Panc1 (cell line): Measurements from ENCODE around the gene NIPA2. TPM values are rescaled to one million over a fixed set of nuclear protein-coding genes. Genes with fewer than 3 reads are reported as not detected.

Experiments used
- ATAC-seq: fragments of 200-7000 bp; cut with Tn5 transposase; 2 replicates; pipeline ENCODE4 v1.9.1; 2020; ENCODE audit warnings: mild to moderate bottlenecking, moderate library complexity
- BruUV-seq: library from RNA; stranded (reverse); fragments of 400-500 nt; replicated peaks from 2 replicates; lab custom pipeline; 2021; lab: Mats Ljungman, UMichigan
- CTCF ChIA-PET: fragments of 300-600 bp; sonication (Branson Sonifier 250); formaldehyde crosslinking; loops from one replicate; lab custom pipeline; 2022; ENCODE audit warnings: antibody characterized with exemption; lab: Charles Lee
- POLR2A ChIA-PET: fragments of 300-600 bp; sonication (Branson Sonifier 250); formaldehyde crosslinking; loops from one replicate; lab custom pipeline; 2022; ENCODE audit warnings: antibody characterized with exemption; lab: Charles Lee
- DNase-seq: peaks from one replicate; pipeline ENCODE4 v3.0.0-alpha.2; 2010; ENCODE audit warnings: low read depth, low spot score
- H3K27ac ChIP-seq: 2 replicates; pipeline ENCODE4 v1.5.1; 2011; ENCODE audit warnings: mild to moderate bottlenecking, low read length, inconsistent platforms
- H3K27me3 ChIP-seq: fragments of 200-500 bp; sonication (Bioruptor generic); 2 replicates; pipeline ENCODE4 v1.6.0; 2014; ENCODE audit warnings: low read length, inconsistent platforms; ENCODE audit not compliant: control insufficient read depth, insufficient read depth
- H3K36me3 ChIP-seq: fragments of 200-500 bp; sonication (Bioruptor generic); 2 replicates; pipeline ENCODE4 v1.5.1; 2014; ENCODE audit warnings: inconsistent platforms, mild to moderate bottlenecking, low read length, moderate library complexity; ENCODE audit not compliant: control insufficient read depth, insufficient read depth
- H3K4me1 ChIP-seq: 2 replicates; pipeline ENCODE4 v1.5.1; 2011; ENCODE audit warnings: inconsistent platforms, mild to moderate bottlenecking, low read length, moderate library complexity; ENCODE audit not compliant: control insufficient read depth, insufficient read depth
- H3K4me3 ChIP-seq, 2 experiments: 2 replicates each; pipeline ENCODE4 v1.5.1; 2011 to 2012; ENCODE audit warnings: low read depth in 2 of 2, low read length in 2 of 2, mild to moderate bottlenecking in 2 of 2, inconsistent platforms in 1 of 2, moderate library complexity in 1 of 2
- H3K9me3 ChIP-seq: fragments of 200-500 bp; sonication (Bioruptor generic); 2 replicates; pipeline ENCODE4 v1.5.1; 2014; ENCODE audit warnings: low read depth, mild to moderate bottlenecking, inconsistent platforms, low read length, moderate library complexity; ENCODE audit not compliant: control insufficient read depth, insufficient read depth
- CTCF ChIP-seq: fragments of 450-650 bp; IDR thresholded peaks from 2 replicates; pipeline ENCODE4 v1.5.1; 2017; ENCODE audit warnings: mild to moderate bottlenecking
- POLR2AphosphoS5 ChIP-seq: IDR thresholded peaks from 2 replicates; pipeline ENCODE4 v1.6.1; 2012; ENCODE audit warnings: mild to moderate bottlenecking, low read depth, low read length, moderate library complexity
- REST ChIP-seq, 2 experiments: IDR thresholded peaks; 2 replicates each; pipeline ENCODE4 v1.6.1; 2011 to 2012; ENCODE audit warnings: low read depth in 2 of 2, control low read depth in 1 of 2, low read length in 1 of 2, mild to moderate bottlenecking in 1 of 2, moderate library complexity in 1 of 2; ENCODE audit not compliant: insufficient read depth in 1 of 2
- SIN3A ChIP-seq: IDR thresholded peaks from 2 replicates; pipeline ENCODE4 v1.6.1; 2012; ENCODE audit warnings: low read depth, mild to moderate bottlenecking, low read length, moderate library complexity, borderline replicate concordance; ENCODE audit not compliant: insufficient read depth
- TCF7L2 ChIP-seq: IDR thresholded peaks from 2 replicates; pipeline ENCODE4 v1.6.1; 2011; ENCODE audit warnings: mild to moderate bottlenecking, low read depth, low read length, inconsistent platforms
- in situ Hi-C: cut with HindIII; loops from 2 replicates; pipeline ENCODE4 v1.10.0; 2016; ENCODE audit warnings: low sequenced_read_pairs, low pct_unique_long_range_greater_than_20kb
- intact Hi-C: fragments of 100-400 bp; cut with micrococcal nuclease; formaldehyde crosslinking; loops from one replicate; pipeline ENCODE4 v1.10.0; 2022; ENCODE audit not compliant: unreplicated experiment
- total RNA-seq: library from RNA; stranded (reverse); gene quantifications from one replicate; pipeline ENCODE4 v1.2.1, GENCODE V29; 2021; ENCODE audit not compliant: unreplicated experiment

Gene NIPA2
- total RNA-seq, 1 experiment from 2014 or later: 94.8 TPM

GRCh38 chr15:22902578-22902977 is 64.1 kb downstream of the NIPA2 start:
- Histone ChIP-seq H3K9me3 (no peaks in the 10 kb centered on the region), H3K27ac (no peak overlapping the region), H3K4me1 (no peaks in the 10 kb centered on the region), H3K27me3 (no peaks in the 10 kb centered on the region), H3K36me3 (peaks cover 3% of the 10 kb centered on the region), H3K4me3 (no peak overlapping the region)
- intact Hi-C loops (no loop called here), in situ Hi-C loops (no loop called here)
- CTCF ChIA-PET: no interaction called here
- no peak for ATAC-seq
- no peak for TF ChIP-seq POLR2AphosphoS5
- no peak for TF ChIP-seq REST (IDR thresholded peaks at IDR 0.05; ENCODE audit: insufficient read depth in 1 of 2, low read depth in 2 of 2, low read length in 1 of 2)
- TF ChIP-seq SIN3A: no peak
- no peak for TF ChIP-seq CTCF
- TF ChIP-seq TCF7L2: no peak
- POLR2A ChIA-PET: no interaction called here
- DNase-seq: no peak
- BruUV-seq: no TSS peak

GRCh38 chr15:22902981-22903380 is 64.5 kb downstream of the NIPA2 start:
- no peak overlapping the region for H3K4me3 ChIP-seq
- intact Hi-C loops (no loop called here), in situ Hi-C loops (no loop called here)
- H3K9me3 ChIP-seq: no peaks in the 10 kb centered on the region
- no peak for DNase-seq
- POLR2A ChIA-PET: no interaction called here
- H3K4me1 ChIP-seq: no peaks in the 10 kb centered on the region
- no peaks in the 10 kb centered on the region for H3K27me3 ChIP-seq
- peaks cover 3% of the 10 kb centered on the region for H3K36me3 ChIP-seq
- CTCF ChIA-PET: no interaction called here
- no peak overlapping the region for H3K27ac ChIP-seq
- ATAC-seq: 0 out of 2 replicates have a peak, but pooled peaks have one; percentile 15
- no TSS peak for BruUV-seq
- no peak for TF ChIP-seq TCF7L2
- no peak for TF ChIP-seq CTCF
- no peak for TF ChIP-seq SIN3A
- TF ChIP-seq REST (IDR thresholded peaks at IDR 0.05; ENCODE audit: insufficient read depth in 1 of 2, low read depth in 2 of 2, low read length in 1 of 2): no peak
- no peak for TF ChIP-seq POLR2AphosphoS5
